HG02623 (cell line): ENCODE results near the gene GAMT.

Experiments
- ATAC-seq: cut with Tn5 transposase; IDR thresholded peaks from one replicate; pipeline ENCODE4 v1.9.1; 2021; ENCODE audit warnings: moderate library complexity; ENCODE audit not compliant: unreplicated experiment

GAMT gene

DNA sequence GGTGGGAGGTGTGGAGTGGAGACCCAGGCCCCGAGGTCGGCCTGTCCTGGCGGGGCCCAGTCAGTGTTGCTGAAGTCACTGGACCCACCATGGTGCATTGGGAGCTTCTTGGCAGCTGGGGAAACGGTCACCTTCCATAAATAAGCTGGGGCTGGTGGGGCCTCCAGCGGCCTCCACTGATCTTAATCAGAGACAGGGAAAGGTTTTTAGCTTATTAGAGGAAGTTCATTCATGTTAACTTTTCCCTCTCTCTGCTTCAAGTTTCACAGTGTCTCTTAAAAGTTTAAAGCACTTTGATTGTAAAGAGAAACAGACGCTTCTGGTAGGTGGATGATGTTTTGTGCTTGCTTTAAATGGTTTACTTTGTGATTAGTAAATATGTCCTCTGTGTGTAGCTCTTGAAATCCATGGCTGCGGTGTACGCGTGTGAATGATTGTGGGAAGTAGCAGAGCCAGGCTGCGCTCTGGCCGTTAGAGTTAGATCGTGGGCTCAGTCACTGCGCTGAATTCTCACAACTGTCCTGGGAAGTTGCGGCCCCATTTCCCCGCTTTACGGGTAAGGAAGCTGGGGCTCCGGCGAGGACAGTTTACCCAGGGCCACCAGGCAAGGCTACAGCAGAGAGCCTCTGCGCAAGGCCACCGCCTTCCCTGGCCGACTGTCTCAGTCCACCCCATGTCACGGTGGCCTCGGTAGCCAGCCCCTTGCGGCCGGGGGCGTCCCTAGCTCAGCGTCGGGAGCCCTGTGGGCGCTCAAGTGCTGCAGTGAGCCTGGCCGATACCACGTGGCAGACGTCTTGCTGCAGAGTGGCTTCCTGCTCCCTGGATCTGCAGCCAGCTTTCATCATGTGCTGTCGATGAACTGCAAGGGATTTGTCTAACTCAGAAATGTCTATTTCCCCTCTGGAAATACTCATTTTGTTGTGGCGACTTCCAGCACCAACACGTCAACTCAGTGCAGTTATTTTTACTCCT lies 34.2 kb downstream of the GAMT start:
- no peak for ATAC-seq

DNA sequence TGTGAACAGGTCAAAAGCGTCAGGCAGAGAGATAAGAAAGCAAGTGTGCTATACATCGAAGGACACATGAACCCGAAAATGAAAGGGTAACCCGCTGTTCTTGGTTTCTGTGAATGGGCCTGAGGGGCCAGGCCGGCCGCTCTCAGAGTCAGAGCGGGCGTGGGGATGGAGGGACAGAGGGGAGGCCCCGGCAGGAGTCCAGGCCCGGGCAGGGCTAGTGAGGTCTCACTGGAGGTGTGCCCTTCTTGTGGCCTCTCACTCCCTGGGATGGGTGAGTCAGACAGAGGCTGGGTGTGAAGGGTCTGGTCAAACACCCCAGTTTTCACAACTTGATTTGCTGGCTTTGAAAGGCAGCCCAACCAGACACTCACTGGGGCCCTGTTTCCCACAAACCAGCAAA lies 35.0 kb downstream of the GAMT start:
- no peak for ATAC-seq

DNA sequence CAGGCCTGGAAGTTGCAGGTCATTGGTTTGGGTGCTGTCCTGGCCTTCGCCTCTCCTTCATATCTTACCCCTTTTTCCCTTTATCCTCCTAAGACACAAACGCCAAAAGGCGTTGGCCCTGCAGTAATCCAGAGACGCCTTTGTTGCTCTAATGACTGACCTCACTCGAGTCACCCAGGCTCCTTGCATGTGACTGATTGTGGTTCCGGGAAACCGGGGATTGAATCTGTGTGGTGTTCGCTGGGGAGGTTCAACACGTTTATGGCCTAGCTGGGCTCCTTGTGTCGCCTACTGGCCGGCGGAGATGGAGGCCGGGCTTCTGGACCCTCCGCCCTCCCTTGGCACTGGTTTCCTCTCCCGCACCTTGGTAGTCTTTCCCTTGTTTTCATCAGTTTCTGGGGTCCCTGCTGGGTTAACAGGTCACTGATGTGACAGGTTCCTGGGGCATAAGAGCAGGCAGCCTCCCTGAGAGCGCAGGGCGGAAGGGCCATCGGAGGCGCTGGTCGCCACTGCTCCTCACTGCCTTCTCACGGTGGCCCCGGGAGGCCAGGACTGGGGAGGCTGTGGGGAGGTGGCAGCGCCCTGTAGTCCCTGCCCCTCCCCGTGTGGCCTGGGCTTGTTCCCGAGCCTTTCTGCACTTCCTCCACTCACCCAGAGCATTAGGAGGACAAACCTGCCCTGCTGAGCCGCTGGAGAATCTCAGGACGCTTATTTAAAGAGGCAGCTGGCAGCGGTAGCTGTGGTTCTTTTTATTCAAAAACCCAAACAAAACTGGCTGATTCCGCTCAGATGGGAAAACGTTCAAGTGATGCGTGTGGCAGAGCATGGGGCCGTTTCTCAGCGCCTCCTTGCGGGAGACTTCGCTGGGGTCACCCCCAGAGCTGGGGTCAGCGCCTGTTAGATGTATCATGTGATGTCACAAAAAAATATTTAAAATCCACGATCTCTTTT lies 35.7 kb downstream of the GAMT start:
- no peak for ATAC-seq

DNA sequence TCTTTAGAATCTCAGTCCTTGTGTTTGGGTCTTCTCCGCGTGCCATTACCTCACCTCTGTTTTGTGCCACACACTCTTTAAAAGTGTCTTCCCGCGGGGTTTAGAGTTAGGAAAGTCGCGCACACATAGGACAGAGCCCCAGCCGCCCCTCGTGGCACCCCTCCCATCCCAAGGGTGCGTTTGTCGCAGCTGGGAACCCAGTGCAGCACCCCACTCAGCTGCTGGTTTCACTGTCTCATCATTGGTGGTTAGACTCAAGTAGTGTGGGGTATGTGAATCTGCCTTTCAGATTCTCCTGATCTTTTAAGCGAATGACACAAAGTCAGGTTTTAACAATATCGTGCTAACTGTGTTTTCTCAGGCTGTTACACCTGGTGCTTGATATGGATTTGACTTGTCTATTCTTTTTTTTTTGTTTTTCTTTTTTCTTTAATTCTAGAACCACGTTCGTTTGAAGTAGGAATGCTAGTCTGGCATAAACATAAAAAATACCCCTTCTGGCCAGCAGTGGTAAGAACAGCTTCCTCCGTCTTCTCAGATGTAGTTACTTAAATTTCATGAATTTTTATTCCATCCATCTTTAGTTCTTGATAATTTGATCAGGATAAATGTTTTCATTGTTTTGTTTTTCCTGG lies 37.2 kb downstream of the GAMT start:
- ATAC-seq: no peak

DNA sequence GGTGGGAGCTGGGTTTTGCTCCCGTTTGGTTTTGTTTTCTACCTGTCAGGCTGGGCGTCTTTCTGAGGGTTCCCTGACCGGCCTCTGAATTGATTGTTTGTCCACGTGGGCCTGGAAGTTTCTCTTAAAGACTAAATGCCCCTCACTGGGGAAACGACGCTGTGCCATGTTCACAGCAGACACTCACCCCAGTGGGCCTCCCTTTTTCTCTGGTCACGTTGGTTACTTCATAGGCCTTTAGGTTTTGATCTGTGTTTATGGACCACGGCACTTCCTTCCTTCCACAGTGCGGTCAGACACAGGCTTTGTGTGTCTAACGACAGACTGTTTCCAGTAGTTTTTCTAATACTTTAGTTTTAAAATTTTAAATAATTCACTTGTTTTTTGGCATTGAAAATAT lies 37.7 kb downstream of the GAMT start:
- ATAC-seq: no peak

DNA sequence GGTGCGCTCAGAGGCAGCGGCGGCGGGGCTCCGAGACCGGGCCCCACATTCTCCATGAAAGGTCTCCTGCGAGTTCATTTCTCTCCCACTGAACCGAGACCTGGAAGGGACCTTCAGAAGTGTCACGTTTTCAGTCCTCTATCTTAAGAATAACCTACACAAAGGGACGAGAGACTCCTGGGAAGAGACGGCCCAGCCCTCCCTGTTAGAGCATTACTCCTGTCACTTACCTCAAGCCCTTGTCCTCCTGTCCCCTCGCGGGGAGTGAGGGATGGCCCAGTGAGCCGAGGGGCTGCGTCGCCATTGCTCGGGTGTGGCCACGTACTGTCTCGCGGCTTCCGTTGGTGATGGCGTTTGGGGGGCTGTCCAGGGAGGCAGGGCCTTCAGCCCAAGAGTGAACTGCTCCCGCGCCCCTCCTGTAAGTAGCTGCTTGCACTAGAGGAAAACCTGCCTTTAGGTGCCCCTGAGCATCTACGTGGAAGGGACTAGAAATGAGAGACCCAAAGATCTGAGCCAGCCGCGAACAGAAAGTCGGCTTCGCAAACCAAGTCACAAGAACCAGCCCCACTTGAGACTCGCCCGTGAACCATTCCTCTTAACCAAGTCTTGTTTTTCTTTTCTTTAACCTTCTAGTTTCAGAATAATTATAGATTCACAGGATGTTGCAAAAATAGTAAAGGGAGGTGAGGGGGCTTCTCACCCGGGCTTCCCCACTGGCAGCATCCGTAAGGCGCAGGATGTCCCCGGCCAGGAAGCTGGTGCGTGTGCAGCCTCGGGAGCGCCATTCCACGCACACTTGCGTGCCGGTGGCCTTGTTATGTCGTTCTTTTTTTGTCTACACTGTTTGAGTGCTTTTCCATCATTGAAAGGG lies 38.7 kb downstream of the GAMT start:
- ATAC-seq: no peak

DNA sequence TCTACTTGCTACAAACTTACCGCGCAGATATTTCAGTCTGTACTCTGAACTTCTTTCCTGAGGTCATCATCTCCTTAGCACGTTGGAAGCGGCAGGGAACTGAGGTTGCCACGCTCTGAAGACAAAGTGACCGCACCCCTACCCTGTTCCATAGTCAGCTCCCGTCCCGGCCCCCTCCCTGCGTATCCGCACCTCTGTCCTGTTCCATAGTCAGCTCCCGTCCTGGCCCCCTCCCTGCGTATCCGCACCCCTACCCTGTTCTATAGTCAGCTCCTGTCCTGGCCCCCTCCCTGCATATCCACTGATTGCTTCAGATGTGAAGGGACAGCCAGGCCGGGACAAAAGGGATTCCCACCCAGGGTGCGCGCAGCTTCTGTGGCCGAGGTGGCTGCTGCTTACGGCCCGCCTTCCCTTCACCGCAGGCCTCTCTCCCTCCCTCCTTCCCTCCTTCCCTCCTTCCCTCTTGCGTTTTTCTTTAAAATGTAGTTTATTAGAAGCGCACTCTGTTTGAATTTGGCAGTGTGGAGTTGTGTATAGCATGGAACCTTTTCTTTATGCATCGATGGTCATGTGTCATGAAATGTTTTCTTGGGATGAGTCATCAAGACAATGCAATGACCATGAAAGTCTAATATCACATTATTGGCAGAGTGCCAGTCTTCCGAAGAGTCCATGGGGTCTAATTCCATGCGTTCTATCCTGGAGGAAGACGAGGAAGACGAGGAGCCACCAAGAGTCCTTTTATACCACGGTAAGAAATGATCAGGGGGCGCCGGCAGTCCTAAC lies 39.5 kb downstream of the GAMT start:
- ATAC-seq: no peak

DNA sequence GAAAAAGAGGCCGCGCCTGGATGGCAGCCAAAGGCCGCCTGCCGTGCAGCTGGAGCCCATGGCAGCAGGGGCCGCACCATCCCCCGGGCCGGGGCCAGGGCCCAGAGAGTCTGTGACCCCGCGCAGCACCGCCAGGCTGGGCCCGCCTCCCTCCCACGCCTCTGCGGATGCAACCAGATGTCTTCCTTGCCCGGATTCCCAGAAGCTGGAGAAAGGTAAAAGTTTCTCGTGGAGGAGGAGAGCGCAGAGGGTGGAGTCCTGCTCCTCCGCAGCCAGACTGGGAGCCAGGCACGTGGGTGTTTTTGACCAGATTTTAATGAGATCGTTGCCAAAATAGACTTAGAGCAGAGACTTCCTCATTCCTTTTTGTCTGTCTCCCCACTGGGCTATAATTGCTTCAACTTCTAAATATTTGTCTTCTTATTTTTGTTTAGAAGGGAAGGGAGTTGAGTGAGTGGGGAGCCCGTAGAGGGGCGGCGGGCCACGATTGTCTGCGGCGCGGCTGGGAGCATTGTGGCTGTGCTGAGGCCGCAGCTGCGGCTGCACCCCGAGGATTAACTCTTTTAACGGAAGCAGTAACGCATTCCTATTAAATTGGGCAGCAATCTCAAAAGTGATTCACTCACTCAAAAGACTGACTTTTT lies 40.4 kb downstream of the GAMT start:
- ATAC-seq: no peak

DNA sequence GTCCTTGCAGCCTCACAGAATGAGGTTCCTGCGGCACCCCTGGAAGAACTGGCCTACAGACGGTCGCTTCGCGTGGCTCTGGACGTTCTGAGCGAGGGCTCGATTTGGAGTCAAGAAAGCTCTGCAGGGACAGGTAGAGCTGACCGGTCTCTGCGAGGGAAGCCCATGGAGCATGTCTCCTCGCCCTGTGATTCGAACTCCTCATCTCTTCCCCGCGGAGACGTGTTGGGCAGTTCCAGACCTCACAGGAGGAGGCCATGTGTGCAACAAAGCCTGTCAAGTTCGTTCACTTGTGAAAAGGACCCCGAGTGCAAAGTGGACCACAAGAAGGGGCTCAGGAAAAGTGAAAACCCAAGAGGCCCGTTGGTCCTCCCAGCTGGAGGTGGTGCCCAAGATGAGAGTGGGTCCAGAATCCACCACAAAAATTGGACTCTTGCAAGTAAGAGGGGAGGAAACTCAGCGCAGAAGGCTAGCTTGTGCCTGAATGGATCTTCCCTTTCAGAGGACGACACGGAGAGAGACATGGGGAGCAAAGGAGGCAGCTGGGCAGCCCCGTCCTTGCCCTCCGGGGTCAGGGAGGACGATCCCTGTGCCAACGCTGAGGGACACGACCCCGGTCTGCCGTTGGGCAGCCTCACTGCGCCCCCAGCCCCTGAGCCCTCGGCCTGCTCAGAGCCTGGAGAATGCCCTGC lies 41.1 kb downstream of the GAMT start:
- ATAC-seq: no peak

DNA sequence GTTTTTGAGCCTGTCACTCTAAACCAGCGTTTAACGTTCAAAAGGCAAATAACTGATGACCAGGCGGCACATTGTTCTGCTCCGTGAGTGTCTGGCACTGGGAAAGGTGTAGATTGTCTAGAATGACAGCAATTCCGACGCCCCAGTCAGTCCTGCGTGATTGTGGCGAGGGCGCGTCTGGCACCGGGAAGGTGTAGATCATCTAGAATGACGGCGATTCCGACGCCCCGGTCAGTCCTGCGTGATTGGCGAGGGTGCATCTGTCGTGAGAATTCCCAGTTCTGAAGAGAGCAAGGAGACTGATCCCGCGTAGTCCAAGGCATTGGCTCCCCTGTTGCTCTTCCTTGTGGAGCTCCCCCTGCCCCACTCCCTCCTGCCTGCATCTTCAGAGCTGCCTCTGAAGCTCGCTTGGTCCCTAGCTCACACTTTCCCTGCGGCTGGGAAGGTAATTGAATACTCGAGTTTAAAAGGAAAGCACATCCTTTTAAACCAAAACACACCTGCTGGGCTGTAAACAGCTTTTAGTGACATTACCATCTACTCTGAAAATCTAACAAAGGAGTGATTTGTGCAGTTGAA lies 43.7 kb downstream of the GAMT start:
- no peak for ATAC-seq

DNA sequence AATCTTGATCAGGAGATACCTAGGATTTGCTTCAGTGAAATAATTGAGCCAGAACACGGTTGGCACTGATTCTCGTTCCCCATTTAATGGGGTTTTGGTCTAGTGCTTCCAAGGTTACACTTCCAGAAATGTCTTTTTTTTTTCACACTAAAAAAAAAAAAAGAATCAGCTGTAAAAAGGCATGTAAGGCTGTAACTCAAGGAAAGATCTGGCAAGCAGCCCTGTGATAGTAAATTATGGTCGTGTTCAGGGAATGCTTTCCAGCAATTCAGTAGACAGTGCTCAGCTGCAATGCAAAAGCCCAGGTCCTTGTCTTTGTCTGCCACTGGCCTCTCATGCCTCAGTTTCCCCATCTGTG lies 44.9 kb downstream of the GAMT start:
- no peak for ATAC-seq

DNA sequence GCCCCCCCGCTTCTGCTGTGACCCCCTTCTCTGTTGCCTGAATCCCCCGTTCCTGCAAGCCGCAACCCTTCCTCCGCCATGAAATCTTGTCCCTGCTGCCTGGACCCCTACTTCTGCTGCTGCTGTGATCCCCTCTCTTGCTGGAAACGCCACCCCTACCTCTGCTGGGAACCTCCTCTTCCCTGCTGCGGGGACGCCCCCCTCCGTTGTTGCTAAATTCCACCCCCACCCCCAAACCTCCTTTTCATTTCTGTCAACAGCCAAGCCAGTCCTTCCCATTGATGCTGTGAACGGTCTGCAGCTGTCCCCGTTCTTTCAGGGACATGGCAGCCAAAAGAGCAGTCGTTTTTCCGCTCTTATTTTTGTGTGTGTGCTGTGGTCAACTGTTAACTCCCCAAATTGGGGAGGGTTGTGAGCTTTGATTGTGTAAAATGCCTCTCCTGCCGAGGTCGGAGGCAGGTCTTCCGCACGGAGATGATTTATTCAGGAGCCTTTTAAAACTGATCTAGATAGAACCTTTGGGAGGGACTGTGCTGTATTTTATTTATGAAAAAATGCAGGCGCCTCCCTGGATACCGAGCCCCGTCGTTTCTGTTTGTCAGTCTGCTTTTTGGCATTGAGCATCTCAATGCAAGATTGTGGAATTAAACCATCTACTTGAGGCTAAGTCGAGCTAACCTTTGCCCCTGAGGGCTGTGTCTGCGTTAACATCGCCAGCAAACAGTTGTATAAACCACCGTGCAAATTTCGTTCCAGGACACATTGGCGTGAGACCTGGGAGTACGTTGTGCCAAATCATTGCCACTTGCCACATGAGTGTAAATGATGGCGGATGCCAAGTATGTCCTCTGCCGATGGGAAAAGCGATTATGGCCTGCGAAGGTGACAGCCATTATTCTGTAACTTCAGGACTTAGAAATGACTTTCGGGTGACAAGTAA lies 45.5 kb downstream of the GAMT start:
- ATAC-seq: no peak

DNA sequence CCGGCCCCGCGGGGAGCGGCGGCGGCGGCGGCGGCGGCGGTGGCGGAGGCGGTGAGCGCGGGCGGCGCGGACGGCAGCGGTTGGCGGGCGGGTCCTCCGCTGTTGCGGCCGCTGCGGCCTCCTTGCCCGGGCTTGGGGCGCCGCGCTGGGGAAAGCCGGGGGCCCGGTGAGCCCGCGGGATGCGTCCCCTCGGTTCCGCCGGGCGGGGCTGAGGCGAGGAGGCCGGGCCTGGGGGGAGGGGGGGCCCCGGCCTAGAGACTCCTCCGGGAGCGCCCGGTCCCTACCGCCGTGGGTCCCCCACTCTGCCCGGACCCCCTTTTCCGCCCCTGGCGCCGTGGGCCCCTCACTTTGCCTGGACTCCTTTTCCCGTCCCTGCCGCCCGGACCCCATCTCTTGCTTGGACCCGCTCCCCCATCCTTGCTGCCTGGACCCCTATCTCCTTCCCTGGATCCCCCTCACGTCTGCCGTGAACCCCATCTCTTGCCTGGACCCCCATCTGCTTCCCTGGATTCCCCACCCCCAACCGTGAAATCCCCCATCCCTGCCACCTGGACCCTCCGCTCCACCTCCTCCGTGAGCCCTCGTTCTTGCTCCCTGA lies 46.3 kb downstream of the GAMT start:
- no peak for ATAC-seq

DNA sequence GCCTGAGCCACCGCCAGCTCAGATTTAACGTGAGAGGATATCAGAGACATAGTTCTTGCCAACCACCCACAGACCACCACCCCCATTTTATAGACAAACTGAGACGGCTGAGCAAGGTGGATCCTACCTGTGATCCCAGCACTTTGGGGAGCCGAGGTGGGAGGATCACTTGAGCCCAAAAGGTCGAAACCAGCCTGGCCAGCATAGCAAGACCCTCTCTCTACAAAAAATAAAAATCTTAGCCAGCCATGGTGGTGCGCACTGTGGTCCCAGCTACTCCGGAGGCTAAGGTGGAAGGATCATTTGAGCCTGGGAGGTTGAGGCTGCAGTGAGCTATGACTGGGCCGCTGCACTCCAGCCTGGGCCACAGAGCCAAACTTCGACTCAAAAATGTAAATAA lies 48.2 kb downstream of the GAMT start:
- ATAC-seq: no peak

DNA sequence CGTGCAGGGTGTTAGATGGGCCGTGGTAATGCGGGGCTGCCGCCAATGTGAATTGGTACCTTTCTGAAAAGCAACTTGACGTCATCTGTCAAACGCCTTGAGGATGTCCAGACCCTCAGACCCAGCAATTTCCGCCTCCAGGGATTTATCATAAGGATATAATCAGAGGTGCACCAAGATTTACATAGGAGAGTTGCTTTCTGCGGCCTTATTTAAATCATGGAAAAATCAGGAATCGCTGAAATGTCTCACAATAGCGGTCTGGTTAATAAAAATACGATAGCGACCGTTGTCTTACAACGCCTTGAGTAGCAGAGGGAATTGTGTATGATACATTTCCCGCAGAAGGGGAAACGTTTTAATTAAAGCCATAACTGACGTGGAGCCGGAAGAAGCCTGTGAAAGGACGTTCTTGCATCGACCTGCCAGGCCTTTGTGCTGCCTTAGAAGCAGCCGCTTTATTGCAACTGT lies 49.9 kb downstream of the GAMT start:
- ATAC-seq: no peak

DNA sequence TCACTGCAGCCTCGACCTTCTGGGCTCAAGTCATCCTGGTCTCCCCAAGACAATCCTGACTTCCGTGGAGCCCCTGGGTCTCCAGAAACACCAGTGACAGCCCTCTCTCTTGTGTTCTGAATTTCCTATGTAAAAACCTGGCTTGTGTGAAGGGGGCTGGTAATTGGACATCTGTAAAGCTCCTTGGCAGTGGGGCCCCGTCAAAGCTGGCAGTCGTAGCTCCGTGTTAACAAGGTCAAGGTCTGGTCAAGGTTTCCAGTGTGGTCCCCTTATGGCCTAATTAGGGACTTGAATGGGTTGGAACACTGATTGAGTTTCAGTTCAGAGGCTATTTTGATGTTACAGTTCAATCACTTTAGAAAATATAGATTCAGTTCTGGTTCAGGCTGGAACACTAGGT lies 50.5 kb downstream of the GAMT start:
- no peak for ATAC-seq

DNA sequence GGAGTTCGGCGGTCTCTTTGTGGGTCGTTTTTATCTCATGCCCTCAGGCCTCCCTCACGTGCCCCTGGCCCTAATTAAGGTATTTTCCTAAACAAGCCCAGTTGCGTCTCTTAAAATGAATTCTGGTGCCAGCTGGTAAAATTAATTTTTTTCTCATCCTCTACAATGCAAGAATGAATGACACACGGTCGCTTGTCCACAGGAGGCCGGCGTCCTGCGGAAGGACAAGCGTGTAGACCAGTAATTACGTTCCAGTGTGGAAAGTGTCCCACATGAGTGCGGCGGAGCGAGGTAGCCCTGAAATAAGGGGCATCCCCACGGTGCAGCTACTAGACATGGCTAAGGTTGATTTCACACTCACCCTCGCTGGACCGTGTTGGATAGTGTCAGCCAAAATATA lies 52.1 kb downstream of the GAMT start:
- ATAC-seq: no peak
